CD4-positive, alpha-beta T cell treated with Interleukin-12 subunit alpha and Interleukin-12 subunit beta, for 1 hour (primary cell): Measurements from ENCODE around the gene IER5L.

Experiments used
- DNase-seq: peaks from one replicate; pipeline ENCODE4 v3.0.0-alpha.2; 2020

The IER5L gene

DNA sequence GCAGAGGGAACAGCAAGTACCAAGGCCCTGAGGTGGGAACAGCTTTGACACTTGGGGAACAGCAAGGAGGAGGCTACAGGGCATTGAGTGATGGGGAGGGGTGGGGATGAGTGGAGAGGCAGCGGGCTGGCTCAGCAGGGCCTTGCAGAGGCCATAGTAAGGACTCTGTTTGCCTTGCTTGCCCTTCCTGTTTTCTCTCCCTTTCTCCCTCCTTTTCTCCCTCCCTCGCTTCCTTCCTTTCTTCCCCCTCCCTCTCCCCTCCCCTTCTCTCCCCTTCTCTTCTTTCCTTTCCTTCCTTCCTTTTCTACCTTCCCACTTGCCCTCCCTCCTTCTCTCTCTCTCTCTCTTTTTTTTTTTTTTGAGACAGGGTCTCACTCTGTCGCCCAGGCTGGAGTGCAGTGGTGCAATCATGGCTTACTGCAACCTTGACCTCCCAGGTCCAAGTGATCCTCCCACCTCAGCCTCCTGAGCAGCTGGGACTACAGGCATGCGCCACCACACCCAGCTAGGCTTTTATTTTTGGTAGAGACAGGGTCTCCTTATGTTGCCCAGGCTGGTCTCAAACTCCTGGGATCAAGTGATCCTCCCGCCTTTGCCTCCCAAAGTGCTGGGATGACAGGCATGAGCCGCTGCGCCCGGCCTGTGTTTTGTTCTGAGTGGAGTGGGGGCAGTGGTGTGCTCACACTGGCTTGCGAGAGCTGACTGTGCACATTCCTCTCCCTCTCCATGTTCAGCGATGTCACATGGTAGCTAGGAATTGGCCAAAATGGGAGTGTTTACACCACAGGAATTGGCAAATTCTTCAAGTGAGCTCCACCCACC is 17.1 kb downstream of the IER5L start:
- DNase-seq, result no peak

DNA sequence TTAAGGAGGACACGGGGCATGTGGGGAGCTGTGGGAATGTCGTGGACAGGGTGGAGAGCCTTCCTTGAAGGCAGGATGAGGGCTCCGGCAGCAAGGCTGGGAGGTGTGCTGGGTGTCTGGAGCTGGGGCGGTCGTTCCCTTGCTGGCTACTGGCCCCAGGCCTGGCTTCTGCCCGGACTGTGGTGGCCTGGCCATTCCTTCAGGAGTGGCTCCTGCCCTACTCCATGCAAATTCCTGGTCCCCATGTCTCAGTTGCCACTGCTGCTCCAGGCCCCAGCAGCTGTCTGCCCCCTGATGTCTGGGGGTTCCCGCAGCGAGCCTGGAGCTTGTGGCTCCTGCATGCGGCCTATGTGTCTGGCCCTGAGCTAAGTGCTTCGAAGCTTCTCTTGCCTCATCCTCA is 21.9 kb downstream of the IER5L start:
- DNase-seq, result no peak

DNA sequence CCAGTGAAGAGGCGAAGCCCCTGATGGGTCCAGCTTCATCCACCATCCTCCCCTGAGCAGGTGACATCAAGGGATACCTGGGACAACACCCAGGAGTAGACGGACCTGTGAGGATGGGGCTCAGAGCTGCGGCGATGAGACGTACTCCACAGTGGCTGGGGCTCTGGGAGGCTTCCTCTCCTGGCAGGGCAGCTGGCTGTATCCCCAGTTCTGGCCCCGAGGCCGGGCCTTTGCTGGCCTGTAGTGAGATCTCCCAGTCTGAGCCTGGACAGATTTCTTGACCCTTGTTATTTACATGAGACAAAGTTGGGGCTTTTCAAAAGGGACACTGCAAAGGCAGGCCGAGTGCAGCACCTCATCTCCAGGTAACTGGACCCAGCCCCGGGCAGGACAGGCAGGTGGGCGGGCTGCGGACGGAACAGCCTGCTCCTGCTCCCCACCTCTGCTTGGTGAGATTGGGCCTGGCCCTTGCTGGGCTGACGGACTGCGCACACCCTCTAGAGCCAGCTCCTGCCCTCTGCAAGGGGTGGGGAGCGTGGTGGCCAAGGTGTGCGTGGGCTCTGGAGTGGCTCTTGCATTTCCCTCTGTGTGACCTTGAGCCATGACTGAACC is 23.1 kb downstream of the IER5L start:
- DNase-seq, result no peak

DNA sequence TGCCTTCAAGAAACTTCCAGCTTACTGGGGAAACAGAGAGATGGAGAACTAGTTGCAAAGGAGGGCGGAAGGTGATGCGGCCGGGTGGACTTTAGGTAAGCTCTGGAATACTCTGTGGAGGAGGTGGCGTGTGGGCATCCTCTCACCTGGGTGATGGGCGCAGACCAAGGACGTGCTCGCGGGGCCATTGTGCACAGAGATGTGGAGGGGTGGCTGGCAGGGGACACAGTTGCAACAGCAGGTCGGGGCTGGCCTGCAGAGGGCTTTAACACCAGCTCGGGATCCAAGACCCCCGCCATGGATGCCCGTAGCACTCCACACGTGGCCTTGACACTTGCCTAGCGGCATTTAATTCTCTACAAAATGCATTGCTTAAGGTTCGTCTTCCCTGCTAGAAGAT is 26.6 kb downstream of the IER5L start:
- DNase-seq, result no peak

DNA sequence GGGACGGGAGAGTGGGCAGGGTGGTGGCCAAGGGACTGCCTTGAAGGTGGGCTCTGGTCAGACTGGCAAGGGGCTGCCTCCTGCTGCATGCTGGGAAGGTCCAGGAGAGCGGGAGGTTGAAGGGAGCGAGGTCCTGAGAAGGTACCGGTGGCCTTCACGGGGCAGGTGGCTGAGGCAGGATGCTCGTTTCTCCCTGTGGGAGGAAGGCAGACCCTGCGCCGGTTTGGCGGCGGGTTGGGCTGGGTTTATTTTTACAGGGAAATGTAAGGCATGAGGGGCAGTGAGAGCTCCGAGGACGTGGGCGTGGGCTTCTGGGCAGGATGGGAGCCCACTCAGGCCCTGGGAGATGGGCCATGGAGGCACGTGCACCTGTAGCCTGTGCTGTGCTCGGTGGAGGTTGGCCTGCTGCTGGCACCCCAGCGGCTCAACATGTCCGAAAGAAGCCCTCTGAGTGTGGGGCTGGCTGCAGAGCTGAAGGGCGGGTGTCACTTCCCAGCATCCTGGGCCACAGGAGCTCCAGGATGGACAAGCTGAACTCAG is 27.3 kb downstream of the IER5L start:
- DNase-seq, result no peak

DNA sequence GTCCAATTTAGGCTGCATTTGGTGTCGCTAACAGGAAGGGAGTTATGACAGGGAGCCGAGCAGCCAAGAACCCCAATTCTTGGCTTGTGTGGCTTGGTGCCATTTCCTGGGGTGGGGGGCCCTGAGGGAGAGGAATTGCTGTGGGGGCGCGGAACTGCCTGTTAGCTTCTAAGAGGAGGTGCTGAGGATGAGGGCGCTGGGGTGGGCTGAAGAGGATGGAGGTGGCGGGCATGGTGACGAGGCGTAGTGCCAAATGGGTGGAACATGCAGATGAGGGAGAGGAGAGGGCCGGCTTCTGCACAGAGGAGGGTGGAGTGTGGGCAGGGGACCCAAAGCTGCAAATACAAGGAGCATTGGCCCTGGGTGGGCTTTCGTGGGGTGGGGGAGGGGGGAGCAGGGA is 27.9 kb downstream of the IER5L start:
- no peak for DNase-seq

DNA sequence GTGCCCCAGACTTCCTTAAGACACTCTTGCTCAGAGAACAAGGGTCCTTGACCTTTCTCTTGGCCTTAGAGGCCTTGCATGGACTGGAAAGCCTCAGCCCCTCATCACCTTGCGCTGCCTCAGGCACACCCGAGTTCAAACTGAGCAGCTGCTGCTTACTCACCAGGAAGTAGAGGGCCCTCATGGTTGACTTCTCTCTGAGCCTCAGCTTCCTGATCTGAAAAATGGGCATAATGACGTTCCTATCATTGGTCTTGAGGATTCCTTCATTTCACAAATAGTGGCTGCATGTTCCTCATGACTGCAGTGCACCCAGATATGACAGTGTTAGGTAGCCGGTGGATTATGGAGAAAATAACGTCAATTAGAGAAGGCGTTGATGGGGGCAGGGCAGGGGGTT is 28.6 kb downstream of the IER5L start:
- no peak for DNase-seq

DNA sequence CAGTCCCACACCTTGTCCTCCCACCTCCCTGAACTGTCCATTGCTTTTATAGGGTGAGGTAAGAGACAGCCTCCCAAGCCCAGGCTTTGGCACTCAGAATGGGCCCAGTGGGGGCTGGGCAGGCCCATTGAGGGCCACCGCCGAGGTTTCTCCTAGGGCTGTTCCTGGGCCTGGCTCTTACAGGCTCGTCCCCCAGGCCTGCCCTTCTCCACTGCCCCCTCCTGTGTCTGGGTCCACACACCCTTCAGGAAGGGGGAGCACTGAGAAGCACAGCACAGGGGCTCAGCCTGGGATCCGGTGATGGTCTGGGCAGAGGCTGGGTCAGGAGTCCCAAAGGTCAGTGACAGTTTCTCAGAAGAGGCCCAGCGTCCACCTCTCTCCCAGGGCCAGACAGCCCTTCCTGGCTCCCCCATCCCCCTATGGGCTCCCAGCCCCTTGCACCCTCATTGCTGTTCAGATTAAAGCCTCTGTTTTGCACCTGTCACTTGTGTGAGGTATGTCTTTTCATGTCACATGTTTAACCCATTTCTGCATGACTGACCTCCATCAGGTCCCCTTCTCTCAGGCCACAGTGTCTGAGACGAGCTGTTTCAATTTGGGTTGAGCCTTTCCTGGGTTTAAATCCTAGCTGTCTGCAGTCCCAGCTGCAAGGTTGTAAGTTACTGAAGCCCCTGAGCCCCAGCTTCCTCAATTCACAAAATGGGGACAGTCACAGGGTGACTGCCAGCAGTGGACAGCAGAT is 29.4 kb downstream of the IER5L start:
- DNase-seq, result no peak

DNA sequence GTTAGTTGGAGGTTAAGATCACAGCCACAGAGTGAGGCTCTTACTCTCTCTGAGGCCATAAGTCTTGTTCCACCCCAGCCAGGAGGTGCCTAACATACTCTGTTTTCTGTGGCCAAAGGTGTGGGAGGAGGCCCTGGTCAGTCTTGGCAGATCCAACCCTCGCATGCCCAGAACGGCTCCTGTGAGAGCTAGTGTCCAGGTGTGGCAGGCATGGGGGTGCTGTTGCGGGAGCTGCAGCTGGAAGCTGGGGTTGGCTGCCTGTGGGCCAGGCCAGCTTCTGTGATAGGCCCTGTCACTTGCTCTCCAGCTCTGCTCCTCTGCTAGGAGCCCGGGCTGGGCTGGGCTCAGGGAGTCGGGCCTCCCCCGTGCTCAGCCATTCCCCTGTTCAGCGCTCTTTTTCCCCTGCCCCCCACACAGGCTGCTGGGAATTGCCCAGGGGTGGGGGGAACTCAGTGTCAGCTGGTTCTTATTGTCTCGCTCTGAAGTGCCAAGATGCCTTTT is 31.6 kb downstream of the IER5L start:
- DNase-seq, result no peak

DNA sequence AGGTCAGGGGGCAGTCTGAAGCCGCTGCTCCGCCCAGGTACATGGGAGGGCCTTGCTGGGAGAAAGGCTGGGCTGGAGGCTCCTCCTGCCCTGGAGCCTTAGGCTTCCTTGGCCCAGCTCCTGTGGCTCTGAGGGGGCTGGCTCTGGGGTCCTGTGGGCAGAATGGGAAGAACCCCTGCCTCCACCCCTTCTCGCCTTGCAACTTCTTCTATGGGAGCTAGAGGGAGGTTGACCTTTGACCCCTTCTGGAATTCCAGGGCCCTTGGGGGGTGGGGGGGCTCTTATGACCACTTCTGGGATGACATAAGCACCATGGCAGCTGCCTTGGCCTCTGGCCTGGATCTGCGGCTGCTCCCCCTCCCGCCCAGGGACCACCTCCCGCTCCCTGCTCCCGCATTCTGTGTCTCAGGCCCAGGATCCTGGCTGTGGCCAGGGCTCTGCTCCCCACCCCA is 32.2 kb downstream of the IER5L start:
- no peak for DNase-seq

DNA sequence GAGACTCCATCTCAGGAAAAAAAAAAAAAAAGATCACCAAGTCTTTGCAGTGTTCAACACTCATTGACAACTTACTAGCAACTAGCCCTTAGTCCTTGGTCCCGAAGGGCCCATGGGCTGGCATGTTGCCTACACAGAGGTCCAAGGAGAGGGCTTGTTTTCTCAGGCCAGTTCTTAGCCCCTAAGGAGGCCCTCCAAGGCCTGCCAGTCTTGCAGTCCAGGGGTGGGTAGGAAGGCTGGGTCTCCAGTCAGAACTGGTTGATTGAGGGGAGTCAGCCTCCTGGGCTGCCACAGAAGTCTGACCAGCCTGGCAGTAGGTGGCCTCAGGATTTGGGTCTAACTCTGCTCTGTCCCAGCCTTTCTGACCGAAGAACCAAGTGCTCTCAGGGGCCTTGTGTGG is 32.7 kb downstream of the IER5L start:
- no peak for DNase-seq

DNA sequence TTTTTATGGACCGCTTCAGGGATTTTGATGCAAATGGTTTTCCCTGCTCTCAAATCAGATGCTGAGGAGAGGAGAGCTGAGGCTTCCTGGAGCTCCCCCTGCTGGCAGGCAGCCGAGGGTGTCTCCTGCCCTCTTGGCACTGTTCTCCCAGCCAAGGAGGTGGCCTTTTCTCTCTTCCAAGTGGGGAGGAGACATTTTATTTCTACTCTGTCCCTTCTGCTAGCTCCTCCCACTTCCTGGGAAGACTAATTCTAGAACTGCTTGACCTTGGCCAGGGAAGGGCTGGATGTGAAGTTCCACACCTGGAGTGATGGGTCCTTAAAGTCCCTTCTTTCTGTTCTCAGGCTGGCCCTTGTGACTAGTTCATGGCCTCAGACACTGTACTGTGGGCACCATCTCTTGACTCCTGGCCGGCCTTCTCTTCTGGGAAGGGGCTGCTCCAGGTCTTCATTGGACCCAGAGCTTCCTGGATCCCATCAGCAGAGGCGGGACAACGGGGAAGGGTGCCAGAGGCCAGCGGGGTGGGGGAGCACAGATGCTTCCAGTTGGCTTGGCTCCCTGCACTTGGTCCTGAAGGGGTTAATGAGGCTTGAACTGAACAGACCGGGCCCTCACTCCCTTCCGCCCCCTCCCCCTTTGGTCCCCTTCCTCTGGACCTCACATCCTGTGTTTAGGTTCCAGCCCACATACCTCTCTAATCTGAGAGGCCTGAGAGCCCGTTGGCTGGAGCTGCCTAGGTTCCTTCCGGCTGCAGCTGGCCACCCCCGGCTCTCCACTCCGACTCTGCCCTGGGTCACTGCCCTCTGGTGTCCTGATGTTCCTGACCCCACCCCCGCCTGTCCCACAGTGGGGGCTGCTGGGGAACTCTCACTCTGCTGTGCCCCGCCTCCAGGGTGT is 34.8 kb downstream of the IER5L start:
- DNase-seq, result peak; percentile 77

DNA sequence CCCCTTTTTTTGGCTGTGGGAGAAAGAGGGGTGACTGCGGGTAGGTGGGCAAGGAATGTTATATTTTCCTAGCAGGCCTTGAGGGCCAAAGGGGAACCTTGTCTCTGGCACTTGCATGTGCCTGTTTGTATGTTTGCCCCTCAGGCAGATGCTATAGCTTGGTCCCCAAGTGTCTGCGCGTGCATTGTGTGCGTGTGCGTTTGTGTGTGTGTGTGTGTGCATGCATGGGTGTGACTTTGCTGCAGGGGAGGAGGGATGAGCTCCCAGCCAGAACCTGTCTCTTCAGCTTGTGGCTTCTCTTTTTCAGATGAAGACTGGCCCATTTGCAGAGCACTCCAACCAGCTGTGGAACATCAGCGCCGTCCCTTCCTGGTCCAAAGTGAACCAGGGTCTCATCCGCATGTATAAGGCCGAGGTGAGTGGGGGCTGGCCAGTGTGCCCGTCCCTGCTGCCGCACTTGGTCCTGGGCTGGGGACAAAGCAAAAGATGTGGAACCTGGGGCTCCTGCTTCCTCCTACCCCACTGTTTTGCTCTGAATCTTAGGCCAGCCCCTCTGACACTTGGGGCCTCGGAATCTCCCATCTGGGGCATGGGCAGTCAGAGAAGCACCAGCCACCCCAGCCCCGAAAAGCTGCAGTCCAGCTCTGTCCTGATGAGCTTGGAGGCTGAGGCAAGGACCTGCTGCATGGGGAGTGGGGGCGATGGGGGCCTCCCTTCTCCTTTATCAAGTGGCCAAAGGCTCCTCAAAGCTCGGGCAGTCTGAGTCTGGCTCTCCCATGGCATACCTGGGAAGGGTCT is 35.7 kb downstream of the IER5L start:
- DNase-seq, result no peak

DNA sequence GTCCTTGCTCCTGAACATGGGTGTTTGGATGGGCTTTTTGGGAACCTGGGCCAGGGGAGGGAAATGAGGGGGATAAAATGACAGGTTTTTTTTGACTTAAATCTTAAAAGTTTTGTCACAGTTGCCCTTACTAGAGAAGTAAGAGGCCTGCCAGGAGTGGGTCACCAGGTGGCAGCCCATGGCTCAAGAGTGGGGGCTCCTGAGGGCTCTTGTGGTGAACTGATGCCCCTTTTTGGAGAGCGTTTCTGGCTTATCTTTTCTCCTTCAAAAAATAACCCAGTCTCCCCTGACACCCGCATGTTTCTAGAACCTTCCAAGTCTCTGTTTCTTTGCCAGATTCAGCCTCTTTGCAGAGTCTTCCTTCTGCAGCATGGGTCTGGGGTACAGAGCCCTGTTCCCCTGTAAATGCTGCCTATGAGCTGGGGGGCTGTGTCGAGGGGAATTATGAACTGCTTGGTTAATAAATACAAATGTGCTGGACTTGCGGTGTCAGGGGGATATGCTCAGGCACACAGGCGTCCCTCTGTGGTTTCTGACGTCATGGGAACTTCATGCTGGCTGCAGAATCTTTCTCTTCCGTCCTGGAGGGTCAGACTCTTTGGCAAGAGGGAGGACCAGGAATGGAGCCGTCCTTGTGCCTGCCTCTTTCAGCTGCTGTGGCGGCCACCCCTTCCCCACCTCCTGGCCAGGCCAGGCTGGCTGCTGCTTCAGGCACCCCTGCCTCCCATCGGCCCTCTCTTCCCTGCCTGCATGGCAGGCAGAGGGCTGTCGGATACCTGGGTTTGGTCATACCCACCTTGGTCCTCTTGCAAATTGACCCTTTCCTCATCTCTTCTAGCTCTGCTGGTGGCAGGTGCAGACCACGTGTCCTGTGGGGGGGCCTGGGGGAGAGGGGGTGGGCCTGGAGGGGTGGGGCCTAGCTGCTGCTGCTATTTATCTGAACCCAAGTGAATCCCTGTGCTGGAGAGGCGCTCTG is 36.7 kb downstream of the IER5L start:
- peak; percentile 26 for DNase-seq

DNA sequence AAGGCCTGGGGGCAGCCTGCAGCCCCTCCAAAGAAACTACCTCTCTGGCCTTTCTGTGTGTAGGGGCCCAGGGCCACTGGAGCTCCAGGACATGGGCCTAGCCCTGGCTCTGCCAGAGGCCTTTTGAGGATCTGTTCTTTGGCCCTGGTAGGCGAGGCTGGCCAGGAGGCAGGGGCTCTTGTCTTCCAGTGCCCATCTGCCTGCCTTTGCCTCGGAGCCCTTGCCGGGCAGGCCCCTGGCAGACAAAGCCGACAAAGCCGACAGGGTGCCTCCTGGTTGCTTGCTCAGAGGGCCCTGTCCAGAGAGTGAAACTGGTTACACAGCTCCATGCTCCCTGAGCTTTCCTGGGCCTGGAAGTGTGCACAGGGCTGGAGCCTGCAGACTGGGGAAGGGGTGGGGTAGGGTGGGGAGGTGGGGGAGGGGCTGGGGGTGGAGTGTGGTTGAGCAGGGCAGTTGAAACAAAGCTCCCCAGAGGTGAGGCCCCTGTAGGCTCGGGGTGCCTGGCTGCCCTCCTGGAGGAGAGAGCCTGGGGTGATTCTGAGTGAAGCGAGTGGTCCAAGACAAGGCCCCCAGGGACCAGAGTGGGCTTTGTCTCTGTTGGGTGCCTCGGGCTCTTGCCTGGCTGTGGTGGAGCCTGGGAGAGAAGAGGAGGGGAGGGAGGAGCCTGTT is 37.5 kb downstream of the IER5L start:
- peak; percentile 20 for DNase-seq

DNA sequence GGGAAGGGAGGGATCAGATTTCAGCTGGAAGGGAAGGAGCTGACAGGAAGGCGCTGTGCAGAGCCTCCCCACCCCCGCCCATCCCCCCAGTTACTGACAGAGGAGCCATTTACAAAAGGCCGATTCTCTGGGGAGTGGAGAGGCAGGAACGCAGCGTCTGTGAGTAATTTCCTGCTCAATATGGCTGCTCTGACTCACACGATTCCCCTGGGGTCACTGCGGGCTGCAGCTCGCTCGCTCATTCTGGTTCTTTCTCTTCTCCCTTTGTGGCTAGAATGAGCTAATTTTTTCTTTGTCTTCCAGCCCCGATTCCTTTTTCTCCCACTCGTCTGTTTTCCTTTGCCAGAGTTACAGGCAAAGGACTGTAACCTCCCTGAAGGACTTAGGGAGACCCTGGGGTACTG is 38.1 kb downstream of the IER5L start:
- peak; percentile 85 for DNase-seq

DNA sequence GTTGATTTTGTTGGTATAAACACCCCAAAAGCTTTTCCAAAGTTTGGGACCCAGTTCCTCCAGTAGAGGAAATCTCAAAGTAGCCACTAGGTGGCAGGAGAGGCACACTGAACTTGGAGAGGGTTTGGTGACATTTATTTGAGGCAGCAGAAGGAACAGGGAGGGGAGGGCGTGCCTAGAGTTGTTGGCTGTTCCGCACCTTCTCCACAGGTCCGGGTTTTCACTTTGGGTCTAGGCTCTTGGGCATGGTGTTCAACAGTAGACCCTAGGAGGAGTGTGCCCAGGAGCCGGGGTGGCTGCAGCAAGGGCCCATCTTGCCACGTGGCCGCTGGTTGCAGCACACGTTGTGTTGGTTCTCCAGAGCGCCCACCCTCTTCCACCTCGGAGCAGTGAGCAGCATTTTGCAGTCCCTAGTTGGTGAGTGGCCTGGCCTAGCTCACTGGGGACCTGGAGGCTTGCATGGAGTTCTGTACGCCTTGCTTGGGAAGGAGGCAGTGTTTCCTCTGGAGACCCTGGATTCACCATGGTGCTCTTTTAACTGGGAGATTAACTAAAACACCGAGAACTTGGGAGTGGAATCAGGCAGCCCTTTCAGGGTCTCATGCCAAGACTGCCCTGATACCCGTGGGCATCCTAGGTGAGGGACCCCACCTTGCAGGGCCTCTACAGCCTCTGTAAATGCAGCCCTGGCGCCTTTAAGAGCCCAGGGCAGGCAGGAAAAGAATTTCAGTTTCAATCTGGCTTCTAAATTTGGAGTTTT is 38.6 kb downstream of the IER5L start:
- DNase-seq, result peak; percentile 85

DNA sequence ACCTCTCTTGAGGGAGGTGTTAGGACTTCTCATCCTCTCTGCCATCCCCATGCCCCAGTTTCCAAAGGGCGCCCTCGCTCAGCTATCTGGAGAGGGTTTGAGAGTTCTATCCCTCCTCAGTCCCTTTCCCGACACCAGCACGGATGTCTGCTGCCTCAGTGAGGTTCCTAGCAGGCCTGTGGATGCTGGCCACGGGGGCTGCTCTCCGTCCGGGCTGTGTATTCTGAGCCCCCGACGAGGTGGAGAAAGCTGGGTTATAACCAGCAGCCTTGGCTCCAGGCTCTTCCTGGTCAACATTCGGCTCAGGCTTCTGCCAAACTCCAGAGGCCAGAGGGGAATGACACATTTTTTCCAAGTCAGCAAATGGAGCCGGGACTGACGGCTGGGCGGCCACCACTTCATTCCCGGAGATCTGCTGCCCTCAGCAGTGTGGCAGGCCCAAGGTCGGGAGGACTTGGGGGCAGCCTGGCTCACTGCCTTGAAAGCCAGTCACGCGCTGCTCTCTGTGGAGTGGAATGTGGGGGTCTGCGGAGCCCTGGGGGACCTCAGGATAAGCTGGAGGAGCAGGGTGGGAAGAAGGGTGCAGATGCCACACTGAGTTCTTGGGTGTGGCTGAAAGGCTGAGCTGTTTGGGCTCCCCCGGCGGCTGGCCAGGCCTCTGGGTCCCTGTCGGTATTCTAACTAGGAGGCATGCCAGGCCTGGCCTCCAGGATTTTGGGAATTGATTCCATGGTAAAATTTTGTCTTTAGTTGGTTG is 39.4 kb downstream of the IER5L start:
- no peak for DNase-seq
